Measurements from ENCODE around the gene MRPS25. TPM values are rescaled to one million over a fixed set of nuclear protein-coding genes. Genes with fewer than 3 reads are reported as not detected.

Gene MRPS25
- polyA plus RNA-seq, 1 donor (not counting 4 experiments of a cell fraction or from before 2014, with no cell fraction given): 54.5 TPM

- peaks cover 6 to 15% of the 10 kb centered on the region in 2 experiments for H3K36me3 ChIP-seq (ENCODE audit: control insufficient read depth in 2 of 2, extremely low read depth in 1 of 2, insufficient read depth in 2 of 2, low read length in 2 of 2)
- FAIRE-seq: no peak
- DNase-seq (ENCODE audit: low read depth, low spot score): no peak
- no peaks in the 10 kb centered on the region for H3K27me3 ChIP-seq (ENCODE audit: control insufficient read depth, extremely low read depth, insufficient read depth, low read length)
- dilution Hi-C loops (cut with MboI; ENCODE audit: extremely low pct_ligation_motif_present, low sequenced_read_pairs): no loop called here
- no peak overlapping the region for H3K9ac ChIP-seq (ENCODE audit: control insufficient read depth, extremely low read depth, insufficient read depth, low read length)
- H3K4me3 ChIP-seq (ENCODE audit: control insufficient read depth in 2 of 3, extremely low read depth in 1 of 3, insufficient read depth in 2 of 3, low read depth in 1 of 3, low read length in 3 of 3): no peak overlapping the region
- H3K9me1 ChIP-seq (ENCODE audit: control insufficient read depth, extremely low read depth, insufficient read depth, low read length): no peaks in the 10 kb centered on the region
- H3K4me2 ChIP-seq (ENCODE audit: control insufficient read depth, extremely low read depth, insufficient read depth, low read depth, low read length): no peak overlapping the region
- H4K20me1 ChIP-seq (ENCODE audit: control insufficient read depth, extremely low read depth, insufficient read depth, low read length): no peaks in the 10 kb centered on the region
- TF ChIP-seq CTCF (optimal IDR thresholded peaks at IDR 0.05 in 1 of 3, IDR thresholded peaks at IDR 0.05 in 1 of 3, conservative IDR thresholded peaks at IDR 0.05 in 1 of 3; ENCODE audit: extremely low read depth in 1 of 3, insufficient read depth in 2 of 3, low read length in 3 of 3): no peak
- no peak for TF ChIP-seq EZH2 (IDR thresholded peaks at IDR 0.05; ENCODE audit: low read length)
- H3K27ac ChIP-seq (ENCODE audit: control insufficient read depth, insufficient read depth, low read length): no peak overlapping the region
- H2AFZ ChIP-seq (ENCODE audit: control insufficient read depth, low read length): no peak overlapping the region
- H3K4me1 ChIP-seq (ENCODE audit: control insufficient read depth, extremely low read depth, insufficient read depth, low read length): peaks cover 12% of the 10 kb centered on the region
- peaks cover 22% of the 10 kb centered on the region for H3K79me2 ChIP-seq (ENCODE audit: control insufficient read depth, insufficient read depth, low read length)
- no peaks in the 10 kb centered on the region for H3K9me3 ChIP-seq (ENCODE audit: control insufficient read depth, low read depth, low read length)
Observed at GRCh38 chr3:15096046-15096445, 30.9 kb upstream of the MRPS25 start.

GRCh38 chr3:15094187-15094875, 29.2 kb upstream of the MRPS25 start:
- FAIRE-seq (no peak), DNase-seq (ENCODE audit: low read depth, low spot score) (no peak)
- Histone ChIP-seq H3K4me3 (ENCODE audit: control insufficient read depth in 2 of 3, extremely low read depth in 1 of 3, insufficient read depth in 2 of 3, low read depth in 1 of 3, low read length in 3 of 3) (no peak overlapping the region), H3K9me1 (ENCODE audit: control insufficient read depth, extremely low read depth, insufficient read depth, low read length) (no peaks in the 10 kb centered on the region), H3K36me3 (ENCODE audit: control insufficient read depth in 2 of 2, extremely low read depth in 1 of 2, insufficient read depth in 2 of 2, low read length in 2 of 2) (peaks cover 9 to 20% of the 10 kb centered on the region in 2 experiments), H3K27me3 (ENCODE audit: control insufficient read depth, extremely low read depth, insufficient read depth, low read length) (no peaks in the 10 kb centered on the region), H3K4me1 (ENCODE audit: control insufficient read depth, extremely low read depth, insufficient read depth, low read length) (peaks cover 8% of the 10 kb centered on the region), H2AFZ (ENCODE audit: control insufficient read depth, low read length) (no peak overlapping the region), H3K9ac (ENCODE audit: control insufficient read depth, extremely low read depth, insufficient read depth, low read length) (no peak overlapping the region), H3K27ac (ENCODE audit: control insufficient read depth, insufficient read depth, low read length) (no peak overlapping the region), H4K20me1 (ENCODE audit: control insufficient read depth, extremely low read depth, insufficient read depth, low read length) (no peaks in the 10 kb centered on the region), H3K9me3 (ENCODE audit: control insufficient read depth, low read depth, low read length) (no peaks in the 10 kb centered on the region), H3K79me2 (ENCODE audit: control insufficient read depth, insufficient read depth, low read length) (peaks cover 22% of the 10 kb centered on the region), H3K4me2 (ENCODE audit: control insufficient read depth, extremely low read depth, insufficient read depth, low read depth, low read length) (no peak overlapping the region)
- no peak for TF ChIP-seq CTCF (optimal IDR thresholded peaks at IDR 0.05 in 1 of 3, IDR thresholded peaks at IDR 0.05 in 1 of 3, conservative IDR thresholded peaks at IDR 0.05 in 1 of 3; ENCODE audit: extremely low read depth in 1 of 3, insufficient read depth in 2 of 3, low read length in 3 of 3)
- TF ChIP-seq EZH2 (IDR thresholded peaks at IDR 0.05; ENCODE audit: low read length): no peak
- dilution Hi-C loops (cut with MboI; ENCODE audit: extremely low pct_ligation_motif_present, low sequenced_read_pairs): no loop called here

All from keratinocyte (primary cell).